Activated B cell treated with CpG ODN at 0.5 μM for 24 hours (primary cell): ENCODE data around the gene CDK14. TPM values are rescaled to one million over a fixed set of nuclear protein-coding genes. Genes with fewer than 3 reads are reported as not detected.

Experiments used
- ATAC-seq: fragments of 200-7000 bp; cut with Tn5 transposase; one replicate; pipeline ENCODE4 v1.10.0; 2021; ENCODE audit warnings: low read depth, mild to moderate bottlenecking, moderate library complexity
- CTCF ChIA-PET: fragments of 350-600 bp; sonication (Branson Sonifier 250); formaldehyde crosslinking; loops from one replicate; lab custom pipeline; 2021; ENCODE audit warnings: antibody characterized with exemption; lab: Charles Lee
- POLR2A ChIA-PET: fragments of 350-600 bp; sonication (Branson Sonifier 250); formaldehyde crosslinking; loops from one replicate; lab custom pipeline; 2021; ENCODE audit warnings: antibody characterized with exemption; lab: Charles Lee
- DNase-seq: peaks from one replicate; pipeline ENCODE4 v3.0.0; 2022
- H3K27ac Mint-ChIP-seq: one replicate; pipeline ENCODE4 v1.8.0; 2020; ENCODE audit warnings: mixed read lengths
- H3K27me3 Mint-ChIP-seq: one replicate; pipeline ENCODE4 v1.8.0; 2021; ENCODE audit warnings: mixed read lengths
- H3K36me3 Mint-ChIP-seq: one replicate; pipeline ENCODE4 v1.8.0; 2021; ENCODE audit warnings: low read depth, mixed read lengths
- H3K4me1 Mint-ChIP-seq: one replicate; pipeline ENCODE4 v1.8.0; 2021; ENCODE audit warnings: mixed read lengths
- H3K4me3 Mint-ChIP-seq: one replicate; pipeline ENCODE4 v1.8.0; 2020; ENCODE audit warnings: mild to moderate bottlenecking, mixed read lengths
- H3K9me3 Mint-ChIP-seq: one replicate; pipeline ENCODE4 v1.8.0; 2020; ENCODE audit warnings: mixed read lengths
- intact Hi-C: fragments of 100-400 bp; cut with micrococcal nuclease; formaldehyde crosslinking; loops from one replicate; pipeline ENCODE4 v1.15.1; 2024
- total RNA-seq: library from RNA; stranded (reverse); gene quantifications from 2 replicates; pipeline ENCODE4 v1.2.3, GENCODE V29; 2022
- TF ChIP-seq, protein P1 (sequence below): fragments of 200-600 bp; IDR thresholded peaks from one replicate; pipeline ENCODE4 v1.8.0; 2022; ENCODE audit warnings: antibody characterized with exemption, mild to moderate bottlenecking

CDK14 gene
- total RNA-seq, 1 donor from 2014 or later = 140 TPM

DNA sequence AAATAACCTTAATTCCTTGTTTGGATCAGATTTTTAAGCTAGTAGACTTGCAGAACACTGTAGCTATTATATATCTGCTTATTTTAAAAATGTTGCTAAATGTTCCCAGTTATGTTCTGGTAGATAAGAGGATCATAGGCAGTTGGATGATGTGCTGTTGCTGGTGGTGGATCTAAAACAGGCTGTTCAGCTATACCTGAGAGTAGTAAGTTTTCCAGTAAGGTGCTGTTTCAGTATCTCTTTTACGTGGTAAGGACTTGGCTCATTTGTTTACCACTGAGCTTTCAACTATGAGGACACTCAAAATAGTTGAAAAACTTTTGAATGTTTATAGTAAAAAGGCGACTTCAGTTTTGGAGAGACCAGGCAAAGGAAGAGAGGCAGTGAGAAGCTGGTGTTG lies 180.9 kb downstream of the CDK14 start:
- Mint-ChIP-seq H3K27me3 (no peaks in the 10 kb centered on the region), H3K9me3 (peaks cover 10% of the 10 kb centered on the region), H3K36me3 (peaks cover 25% of the 10 kb centered on the region), H3K4me1 (peaks cover 21% of the 10 kb centered on the region), H3K27ac (no peak overlapping the region), H3K4me3 (no peak overlapping the region)
- DNase-seq = no peak
- TF ChIP-seq, protein P1, sequence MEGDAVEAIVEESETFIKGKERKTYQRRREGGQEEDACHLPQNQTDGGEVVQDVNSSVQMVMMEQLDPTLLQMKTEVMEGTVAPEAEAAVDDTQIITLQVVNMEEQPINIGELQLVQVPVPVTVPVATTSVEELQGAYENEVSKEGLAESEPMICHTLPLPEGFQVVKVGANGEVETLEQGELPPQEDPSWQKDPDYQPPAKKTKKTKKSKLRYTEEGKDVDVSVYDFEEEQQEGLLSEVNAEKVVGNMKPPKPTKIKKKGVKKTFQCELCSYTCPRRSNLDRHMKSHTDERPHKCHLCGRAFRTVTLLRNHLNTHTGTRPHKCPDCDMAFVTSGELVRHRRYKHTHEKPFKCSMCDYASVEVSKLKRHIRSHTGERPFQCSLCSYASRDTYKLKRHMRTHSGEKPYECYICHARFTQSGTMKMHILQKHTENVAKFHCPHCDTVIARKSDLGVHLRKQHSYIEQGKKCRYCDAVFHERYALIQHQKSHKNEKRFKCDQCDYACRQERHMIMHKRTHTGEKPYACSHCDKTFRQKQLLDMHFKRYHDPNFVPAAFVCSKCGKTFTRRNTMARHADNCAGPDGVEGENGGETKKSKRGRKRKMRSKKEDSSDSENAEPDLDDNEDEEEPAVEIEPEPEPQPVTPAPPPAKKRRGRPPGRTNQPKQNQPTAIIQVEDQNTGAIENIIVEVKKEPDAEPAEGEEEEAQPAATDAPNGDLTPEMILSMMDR = no peak
- intact Hi-C loops = no loop called here
- ATAC-seq = no peak
- POLR2A ChIA-PET = interaction anchor here (0.8 to 1.0 kb wide), 3 partner anchors 9 to 19 kb away, joined by 3 to 5 read pairs (median 3); no protein-coding TSS in a partner anchor
- CTCF ChIA-PET = no interaction called here

DNA sequence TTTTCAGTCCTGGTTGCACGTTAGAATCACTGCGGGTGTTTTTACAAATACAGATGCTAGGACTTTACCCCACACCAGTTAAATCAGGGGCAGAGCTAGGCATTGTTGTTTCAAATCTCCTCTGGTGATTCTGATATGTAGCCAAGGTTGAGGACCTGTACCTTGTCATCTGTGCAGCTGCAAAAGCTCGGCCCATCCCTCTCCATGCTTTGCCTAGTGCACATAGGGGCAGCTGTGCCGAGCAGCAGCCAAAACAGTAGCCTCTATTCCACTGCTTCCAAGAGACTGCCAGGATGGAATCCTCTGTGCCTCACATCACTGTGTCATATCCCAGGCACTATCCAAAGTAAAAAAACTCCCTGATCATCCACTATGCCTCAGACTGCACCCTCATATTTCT lies 181.3 kb downstream of the CDK14 start:
- H3K4me3 Mint-ChIP-seq = no peak overlapping the region
- CTCF ChIA-PET = no interaction called here
- DNase-seq = no peak
- peaks cover 17% of the 10 kb centered on the region for H3K4me1 Mint-ChIP-seq
- POLR2A ChIA-PET = interaction anchor here (0.8 to 1.0 kb wide), 3 partner anchors 8 to 19 kb away, joined by 3 to 5 read pairs (median 3); no protein-coding TSS in a partner anchor
- H3K9me3 Mint-ChIP-seq = peaks cover 7% of the 10 kb centered on the region
- no peak for ATAC-seq
- H3K27me3 Mint-ChIP-seq = no peaks in the 10 kb centered on the region
- H3K36me3 Mint-ChIP-seq = peaks cover 24% of the 10 kb centered on the region
- intact Hi-C loops = no loop called here
- no peak overlapping the region for H3K27ac Mint-ChIP-seq
- TF ChIP-seq, protein P1 = no peak

DNA sequence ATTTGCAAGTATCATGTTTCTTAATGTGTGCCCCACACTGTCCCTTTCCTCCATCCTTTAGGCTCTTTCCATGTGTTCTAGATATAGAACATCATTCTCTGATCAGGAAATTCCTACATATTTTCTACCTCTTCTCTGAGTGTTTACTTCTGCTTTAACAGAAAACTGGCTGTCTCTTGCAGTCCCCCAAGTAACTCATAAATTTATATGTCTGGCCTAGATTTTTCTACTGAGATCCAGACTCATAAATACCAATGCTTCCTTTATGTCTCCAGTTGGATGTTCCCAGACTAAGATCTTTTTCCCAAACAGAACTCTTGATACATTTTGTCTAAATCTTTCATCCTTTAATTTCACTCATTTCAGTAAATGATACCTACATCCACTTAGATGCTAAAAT lies 181.8 kb downstream of the CDK14 start:
- no peaks in the 10 kb centered on the region for H3K27me3 Mint-ChIP-seq

DNA sequence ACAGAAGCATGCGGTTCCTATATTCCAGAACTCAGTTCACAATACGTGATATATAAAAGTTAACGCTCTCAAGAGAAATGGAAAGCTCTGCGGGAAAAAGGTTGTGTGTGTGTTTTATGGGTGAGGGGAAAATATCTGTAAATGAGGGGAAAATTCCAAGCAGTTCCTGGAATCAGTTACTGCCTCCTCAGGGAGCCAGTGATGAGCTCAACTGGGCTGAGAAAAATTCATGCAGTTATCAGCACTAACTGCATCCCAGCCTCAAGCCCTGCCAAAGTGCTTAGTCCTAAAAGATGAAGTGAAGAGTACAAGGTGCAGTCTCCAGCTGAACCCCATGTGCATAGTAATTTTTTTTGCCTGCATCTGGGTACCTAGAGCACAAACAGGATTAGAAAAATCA lies 191.9 kb downstream of the CDK14 start:
- CTCF ChIA-PET = no interaction called here
- TF ChIP-seq, protein P1 = no peak

More for the DNA sequence above, 181.8 kb downstream of the CDK14 start:
- H3K9me3 Mint-ChIP-seq = peaks cover 7% of the 10 kb centered on the region
- intact Hi-C loops = no loop called here
- no peak overlapping the region for H3K27ac Mint-ChIP-seq
- DNase-seq = no peak
- no peak overlapping the region for H3K4me3 Mint-ChIP-seq
- peaks cover 15% of the 10 kb centered on the region for H3K4me1 Mint-ChIP-seq
- peaks cover 26% of the 10 kb centered on the region for H3K36me3 Mint-ChIP-seq
- TF ChIP-seq, protein P1 = no peak
- POLR2A ChIA-PET = no interaction called here
- CTCF ChIA-PET = no interaction called here
- ATAC-seq = no peak

DNA sequence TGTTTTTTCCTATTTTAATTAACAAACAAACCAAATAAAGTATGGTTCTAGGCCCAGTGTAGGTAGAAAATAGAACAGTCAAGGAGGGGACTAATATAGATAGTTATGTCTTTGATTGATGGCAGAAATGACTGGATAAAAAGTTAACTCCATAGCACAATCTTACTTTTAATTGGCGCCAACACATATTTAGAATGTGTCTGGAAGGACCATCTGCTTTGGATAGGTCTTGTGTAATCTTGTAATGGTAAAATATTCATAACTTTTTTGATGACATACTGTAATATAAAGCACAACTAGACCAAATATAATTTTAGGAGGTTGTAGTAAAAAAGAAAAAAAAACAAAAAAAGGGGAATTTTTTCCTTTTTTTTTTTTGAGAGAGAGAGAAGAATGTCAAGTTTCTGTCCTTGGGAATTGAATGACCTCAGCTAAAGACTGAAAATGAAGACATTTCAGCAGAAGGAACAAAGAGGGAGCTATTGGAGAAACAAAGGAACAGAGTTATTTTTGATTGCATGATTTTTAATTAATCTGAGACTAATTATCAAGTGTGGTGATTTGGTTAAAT lies 193.7 kb downstream of the CDK14 start:
- ChIA-PET POLR2A (no interaction called here), CTCF (no interaction called here)
- Mint-ChIP-seq H3K36me3 (peaks cover 52% of the 10 kb centered on the region), H3K4me3 (no peak overlapping the region), H3K27ac (no peak overlapping the region), H3K9me3 (peaks cover 14% of the 10 kb centered on the region), H3K27me3 (no peaks in the 10 kb centered on the region), H3K4me1 (peaks cover 14% of the 10 kb centered on the region)
- ATAC-seq (no peak), DNase-seq (no peak)
- TF ChIP-seq, protein P1 = no peak
- intact Hi-C loops = no loop called here

More for the DNA sequence above, 191.9 kb downstream of the CDK14 start:
- H3K27me3 Mint-ChIP-seq = no peaks in the 10 kb centered on the region
- H3K27ac Mint-ChIP-seq = no peak overlapping the region
- POLR2A ChIA-PET = no interaction called here
- intact Hi-C loops = no loop called here
- ATAC-seq (no peak), DNase-seq (no peak)
- H3K9me3 Mint-ChIP-seq = peaks cover 17% of the 10 kb centered on the region
- no peak overlapping the region for H3K4me3 Mint-ChIP-seq
- peaks cover 14% of the 10 kb centered on the region for H3K4me1 Mint-ChIP-seq
- peaks cover 47% of the 10 kb centered on the region for H3K36me3 Mint-ChIP-seq
